SU-DHL-6 (cell line): ENCODE data around the gene CNOT9.
"Not testable (repeated sequence)": the region's sequence is repeated elsewhere in the genome, so short reads cannot be mapped to it uniquely, and the experiment has no call there.

Experiments used
- H2AFZ ChIP-seq: fragments of 200-600 bp; sonication (generic); 2 replicates; pipeline ENCODE4 v1.6.1; 2014; ENCODE audit warnings: low read depth, mild to moderate bottlenecking, moderate library complexity, mixed read lengths, antibody characterized with exemption, low read length; ENCODE audit not compliant: severe bottlenecking
- H3F3A ChIP-seq: fragments of 200-600 bp; shearing (Covaris generic); 2 replicates; pipeline ENCODE4 v1.6.0; 2016; ENCODE audit warnings: antibody characterized with exemption, mild to moderate bottlenecking; ENCODE audit not compliant: insufficient read depth
- H3K27ac ChIP-seq: fragments of 200-600 bp; sonication (generic); 2 replicates; pipeline ENCODE4 v1.5.1; 2016; ENCODE audit warnings: low read depth, mild to moderate bottlenecking, low read length, moderate library complexity, mixed read lengths
- H3K27me3 ChIP-seq: fragments of 200-600 bp; sonication (generic), shearing (Covaris generic); 2 replicates; pipeline ENCODE4 v1.6.0; 2014; ENCODE audit warnings: mild to moderate bottlenecking, low read length
- H3K36me3 ChIP-seq: fragments of 200-600 bp; sonication (generic); 2 replicates; pipeline ENCODE4 v1.6.1; 2014; ENCODE audit warnings: mild to moderate bottlenecking, low read length, mixed read lengths
- H3K4me2 ChIP-seq: fragments of 300-600, 200-600 bp; shearing (Covaris generic), sonication (generic); 2 replicates; pipeline ENCODE4 v1.6.0; 2014; ENCODE audit warnings: low read length, low read depth, mild to moderate bottlenecking; ENCODE audit not compliant: poor library complexity, severe bottlenecking
- H3K4me3 ChIP-seq: fragments of 200-600 bp; sonication (generic); 2 replicates; pipeline ENCODE4 v1.5.1; 2014; ENCODE audit warnings: antibody characterized with exemption, low read length, mild to moderate bottlenecking, mixed read lengths; ENCODE audit not compliant: insufficient read depth, poor library complexity, severe bottlenecking
- H3K79me2 ChIP-seq: fragments of 200-600 bp; sonication (generic); 2 replicates; pipeline ENCODE4 v1.6.1; 2014; ENCODE audit warnings: mild to moderate bottlenecking, low read length, moderate library complexity; ENCODE audit not compliant: insufficient read depth
- H3K9ac ChIP-seq: fragments of 200-600 bp; sonication (generic); 2 replicates; pipeline ENCODE4 v1.7.0; 2014; ENCODE audit warnings: mild to moderate bottlenecking, low read length
- H3K9me2 ChIP-seq: fragments of 200-600 bp; sonication (generic); replicated peaks from 2 replicates; pipeline ENCODE4 v1.6.1; 2014; ENCODE audit warnings: low read length; ENCODE audit not compliant: insufficient read depth
- H3K9me3 ChIP-seq: fragments of 200-600 bp; sonication (generic); 2 replicates; pipeline ENCODE4 v1.6.1; 2014; ENCODE audit warnings: low read length, mixed read lengths; ENCODE audit not compliant: insufficient read depth
- H4K20me1 ChIP-seq: fragments of 200-600 bp; sonication (generic); 2 replicates; pipeline ENCODE4 v1.6.1; 2014; ENCODE audit warnings: low read depth, mild to moderate bottlenecking, antibody characterized with exemption, low read length, moderate library complexity, mixed read lengths
- EZH2phosphoT487 ChIP-seq: fragments of 200-600 bp; sonication (generic), shearing (Covaris generic); conservative IDR thresholded peaks from 2 replicates; pipeline ENCODE4 v1.6.1; 2018; ENCODE audit warnings: mild to moderate bottlenecking, antibody characterized with exemption, low read length, moderate library complexity, mixed read lengths
- TF ChIP-seq, protein P1 (sequence below): fragments of 200-600 bp; sonication (generic); IDR thresholded peaks from one replicate; pipeline ENCODE4 v1.5.1; 2017; ENCODE audit warnings: antibody characterized with exemption, mild to moderate bottlenecking, low read length, moderate library complexity; ENCODE audit not compliant: insufficient read depth, poor library complexity, severe bottlenecking

Gene CNOT9

DNA sequence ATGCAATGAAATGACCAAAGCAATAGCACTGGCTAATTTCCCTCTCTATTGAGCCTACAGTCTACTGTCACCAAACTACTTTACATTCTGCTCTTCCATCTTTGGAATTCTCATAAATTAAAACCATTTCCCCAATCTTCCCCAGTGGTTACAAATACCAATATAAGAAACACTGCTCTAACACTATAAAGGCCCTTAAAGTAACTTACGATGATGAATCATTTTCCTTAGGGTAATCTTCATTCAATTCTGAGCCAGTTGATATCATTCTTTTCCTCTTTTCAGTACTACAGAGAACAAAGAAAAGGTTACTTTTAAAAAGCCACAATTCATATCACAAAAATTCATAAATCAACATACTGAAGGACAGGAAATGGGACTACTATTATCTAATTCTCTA is 22.6 kb upstream of the CNOT9 start:
- peaks cover 50% of the 10 kb centered on the region for H3K36me3 ChIP-seq
- H3K79me2 ChIP-seq, result no peaks in the 10 kb centered on the region
- no peaks in the 10 kb centered on the region for H4K20me1 ChIP-seq

GRCh38 chr2:218547511-218547910 is 21.1 kb upstream of the CNOT9 start:
- H3K27ac ChIP-seq, result no peak overlapping the region
- no peaks in the 10 kb centered on the region for H3K79me2 ChIP-seq
- H3K9ac ChIP-seq, result no peak overlapping the region
- H3K27me3 ChIP-seq, result no peaks in the 10 kb centered on the region
- no peaks in the 10 kb centered on the region for H3K9me2 ChIP-seq
- no peak overlapping the region for H2AFZ ChIP-seq
- H3K36me3 ChIP-seq, result peaks cover 62% of the 10 kb centered on the region
- no peak overlapping the region for H3K4me2 ChIP-seq
- H3K9me3 ChIP-seq, result no peaks in the 10 kb centered on the region
- no peak overlapping the region for H3K4me3 ChIP-seq
- no peaks in the 10 kb centered on the region for H4K20me1 ChIP-seq
- TF ChIP-seq, protein P1, sequence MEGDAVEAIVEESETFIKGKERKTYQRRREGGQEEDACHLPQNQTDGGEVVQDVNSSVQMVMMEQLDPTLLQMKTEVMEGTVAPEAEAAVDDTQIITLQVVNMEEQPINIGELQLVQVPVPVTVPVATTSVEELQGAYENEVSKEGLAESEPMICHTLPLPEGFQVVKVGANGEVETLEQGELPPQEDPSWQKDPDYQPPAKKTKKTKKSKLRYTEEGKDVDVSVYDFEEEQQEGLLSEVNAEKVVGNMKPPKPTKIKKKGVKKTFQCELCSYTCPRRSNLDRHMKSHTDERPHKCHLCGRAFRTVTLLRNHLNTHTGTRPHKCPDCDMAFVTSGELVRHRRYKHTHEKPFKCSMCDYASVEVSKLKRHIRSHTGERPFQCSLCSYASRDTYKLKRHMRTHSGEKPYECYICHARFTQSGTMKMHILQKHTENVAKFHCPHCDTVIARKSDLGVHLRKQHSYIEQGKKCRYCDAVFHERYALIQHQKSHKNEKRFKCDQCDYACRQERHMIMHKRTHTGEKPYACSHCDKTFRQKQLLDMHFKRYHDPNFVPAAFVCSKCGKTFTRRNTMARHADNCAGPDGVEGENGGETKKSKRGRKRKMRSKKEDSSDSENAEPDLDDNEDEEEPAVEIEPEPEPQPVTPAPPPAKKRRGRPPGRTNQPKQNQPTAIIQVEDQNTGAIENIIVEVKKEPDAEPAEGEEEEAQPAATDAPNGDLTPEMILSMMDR, result no peak
- no peak for TF ChIP-seq EZH2phosphoT487
- H3F3A ChIP-seq, result peaks cover 17% of the 10 kb centered on the region

More for the DNA sequence above, 22.6 kb upstream of the CNOT9 start:
- no peak overlapping the region for H2AFZ ChIP-seq
- H3K27ac ChIP-seq, result no peak overlapping the region
- peaks cover 7% of the 10 kb centered on the region; the same call in 1 of the 2 replicates for H3F3A ChIP-seq
- no peak overlapping the region for H3K9ac ChIP-seq
- H3K4me2 ChIP-seq, result no peak overlapping the region
- H3K9me3 ChIP-seq, result no peaks in the 10 kb centered on the region
- H3K27me3 ChIP-seq, result no peaks in the 10 kb centered on the region
- H3K9me2 ChIP-seq, result no peaks in the 10 kb centered on the region
- no peak for TF ChIP-seq EZH2phosphoT487
- H3K4me3 ChIP-seq, result no peak overlapping the region

- no peak for TF ChIP-seq EZH2phosphoT487
- TF ChIP-seq, protein P1, result no peak
- no peak overlapping the region for H3K9ac ChIP-seq
- H3K36me3 ChIP-seq, result peaks cover 66% of the 10 kb centered on the region
- H3K4me3 ChIP-seq, result no peak overlapping the region
- no peak overlapping the region for H3K27ac ChIP-seq
- peaks cover 22% of the 10 kb centered on the region for H3F3A ChIP-seq
- no peaks in the 10 kb centered on the region for H3K27me3 ChIP-seq
- no peak overlapping the region for H3K4me2 ChIP-seq
- no peaks in the 10 kb centered on the region for H3K79me2 ChIP-seq
- H2AFZ ChIP-seq, result no peak overlapping the region
- no peaks in the 10 kb centered on the region for H4K20me1 ChIP-seq
- no peaks in the 10 kb centered on the region for H3K9me3 ChIP-seq
- no peaks in the 10 kb centered on the region for H3K9me2 ChIP-seq
Observed at GRCh38 chr2:218547978-218548377, 20.7 kb upstream of the CNOT9 start.

GRCh38 chr2:218554225-218554624 is 14.4 kb upstream of the CNOT9 start:
- H3K27ac ChIP-seq, H3K27me3 ChIP-seq, H3K4me3 ChIP-seq, H3K4me2 ChIP-seq, H3K9me2 ChIP-seq, H2AFZ ChIP-seq, H3K9me3 ChIP-seq, H4K20me1 ChIP-seq, H3K9ac ChIP-seq, H3K79me2 ChIP-seq: not testable (repeated sequence)
- peaks cover 73% of the 10 kb centered on the region for H3K36me3 ChIP-seq
- peaks cover 28% of the 10 kb centered on the region for H3F3A ChIP-seq
